GM12892 (cell line): ENCODE measurements around the gene TBC1D20.

Experiments
- POLR2A ChIP-seq: IDR thresholded peaks from 2 replicates; pipeline ENCODE4 v1.6.1; 2011; ENCODE audit warnings: low read depth, low read length, control low read depth
- POLR2AphosphoS5 ChIP-seq: IDR thresholded peaks from 2 replicates; pipeline ENCODE4 v1.6.1; 2011; ENCODE audit warnings: low read depth, low read length, control low read depth

GRCh38 chr20:481167-481566 is 18.8 kb upstream of the TBC1D20 start:
- no peak for TF ChIP-seq POLR2A
- TF ChIP-seq POLR2AphosphoS5 = no peak
